CD4-positive, alpha-beta T cell treated with Interleukin-4 for 1 hour (primary cell): ENCODE results near the gene GPC6.

Experiments used
- DNase-seq, 2 donors: peaks; one replicate each; pipeline ENCODE4 v3.0.0-alpha.2; 2020 to 2022

The GPC6 gene

GRCh38 chr13:94344126-94344818 is 1117.7 kb downstream of the GPC6 start:
- DNase-seq = no peak

DNA sequence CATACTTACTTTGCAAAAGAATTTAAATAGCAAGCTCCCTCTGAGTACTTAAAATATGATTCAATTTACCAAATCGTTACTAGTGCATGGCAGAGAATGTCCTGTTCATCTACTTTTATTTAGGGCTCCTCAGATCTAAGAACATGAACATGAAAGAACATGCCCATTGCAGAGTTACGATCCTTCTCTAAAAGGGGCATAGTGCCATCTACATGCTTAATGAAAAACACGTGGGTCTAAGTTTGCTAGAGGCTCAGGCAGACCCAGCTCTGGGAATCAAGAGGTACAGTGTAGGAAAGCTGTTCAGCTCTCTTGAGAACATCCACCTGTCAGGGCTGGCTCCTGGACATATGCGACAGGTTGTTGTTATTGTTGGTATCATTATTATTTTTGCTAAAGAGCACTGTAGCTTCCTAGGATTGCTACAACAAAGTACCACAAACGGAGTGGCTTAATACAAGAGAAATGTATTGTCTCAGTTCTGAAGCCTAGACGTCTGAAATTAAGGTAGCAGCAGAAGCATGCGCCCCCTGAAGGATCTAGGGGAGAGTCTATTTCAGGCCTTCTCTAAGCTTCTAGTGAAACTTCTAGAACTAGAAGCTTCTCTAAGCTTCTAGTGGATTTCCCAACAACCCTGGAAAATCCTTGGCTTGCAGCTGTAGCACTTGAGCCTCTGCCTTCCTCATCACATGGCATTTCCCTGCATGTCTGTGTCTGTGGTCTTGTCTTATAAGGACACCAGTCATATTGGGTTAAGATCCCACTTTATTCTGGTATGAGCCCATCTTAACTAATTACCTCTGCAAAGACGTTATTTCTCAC is 1119.0 kb downstream of the GPC6 start:
- DNase-seq = peak in 1 of 2 donors; percentile 54

GRCh38 chr13:94346261-94347019 is 1119.8 kb downstream of the GPC6 start:
- DNase-seq = no peak

DNA sequence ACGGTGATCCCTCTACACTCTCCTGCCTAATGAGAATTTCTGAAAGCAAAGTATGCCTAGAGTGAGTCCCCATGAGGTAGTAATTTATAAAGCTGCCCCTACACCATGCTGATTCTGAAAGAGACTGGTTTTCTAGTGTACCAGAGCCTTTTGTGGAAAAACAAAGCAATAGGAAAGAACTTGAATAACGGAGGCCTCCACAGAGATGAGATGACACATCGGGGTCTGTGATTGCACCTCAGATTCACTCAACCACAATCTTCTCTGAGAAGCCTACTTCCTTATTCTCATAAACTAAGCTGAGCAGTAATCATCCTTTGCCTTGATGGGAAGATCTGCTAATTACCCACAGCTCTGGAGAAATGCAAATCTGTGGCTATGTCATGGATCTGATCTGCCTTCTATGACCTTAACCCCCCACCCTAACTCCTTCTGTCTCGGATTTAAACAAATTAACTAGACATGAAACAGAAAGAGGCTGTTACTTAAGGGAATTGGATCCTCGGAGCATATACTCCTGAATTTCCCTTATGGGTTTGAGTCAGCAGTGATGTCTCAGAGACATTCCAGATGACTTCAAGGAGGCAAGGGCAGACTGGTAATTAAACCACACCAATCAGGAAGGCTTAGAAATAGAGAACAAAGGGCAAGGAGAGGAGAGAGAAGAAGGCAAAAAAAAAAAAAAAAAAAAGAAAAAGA is 1124.8 kb downstream of the GPC6 start:
- DNase-seq = no peak

DNA sequence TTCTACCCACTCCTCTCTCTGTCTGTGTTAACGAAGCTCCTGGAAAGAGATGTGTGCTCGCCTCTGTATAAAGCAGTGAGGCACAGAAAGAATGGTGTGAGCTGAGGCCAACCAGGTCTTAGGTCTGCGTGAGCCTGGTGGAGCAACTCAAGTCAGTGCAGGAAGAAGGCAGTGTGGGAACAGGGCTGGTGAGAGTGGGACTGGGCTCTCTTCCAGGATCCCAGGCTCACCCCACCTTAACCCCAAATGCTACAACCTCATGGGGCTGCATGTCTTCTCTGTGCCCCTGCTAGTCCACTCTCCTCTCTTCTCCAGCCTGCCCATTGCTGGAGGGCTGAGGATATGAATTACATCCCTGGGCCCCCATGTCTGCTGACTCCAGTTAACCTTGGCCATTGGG is 1125.5 kb downstream of the GPC6 start:
- DNase-seq = no peak

DNA sequence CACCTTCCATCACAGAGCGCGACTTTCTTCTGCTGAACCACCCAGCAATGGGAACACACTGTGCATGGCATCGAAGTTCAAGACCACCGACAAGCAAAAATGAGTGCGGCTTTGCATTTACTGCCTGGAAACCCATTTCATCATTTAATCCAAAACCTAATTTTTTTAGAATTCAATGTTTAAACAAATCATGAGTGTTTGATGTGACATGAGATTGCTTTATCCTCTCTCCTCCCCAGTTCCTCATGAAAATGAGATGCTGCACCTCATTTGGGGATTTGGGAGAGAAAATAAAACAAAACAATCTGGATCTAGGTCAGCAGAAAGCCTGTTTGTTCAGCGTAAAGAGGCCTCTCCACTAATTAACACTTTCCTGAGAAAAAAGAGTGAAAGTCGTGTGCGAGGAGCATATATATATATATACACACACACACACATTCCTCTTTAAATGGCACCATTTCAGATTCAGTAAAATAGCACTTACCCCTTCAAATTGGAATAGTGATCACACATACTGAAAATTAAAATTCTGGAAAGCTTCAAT is 1126.6 kb downstream of the GPC6 start:
- DNase-seq = no peak

- DNase-seq = no peak
Observed at GRCh38 chr13:94359875-94360274, 1133.3 kb downstream of the GPC6 start.

- peak; percentile 71 to 76 for DNase-seq
Observed at GRCh38 chr13:94362411-94362909, 1135.9 kb downstream of the GPC6 start.

DNA sequence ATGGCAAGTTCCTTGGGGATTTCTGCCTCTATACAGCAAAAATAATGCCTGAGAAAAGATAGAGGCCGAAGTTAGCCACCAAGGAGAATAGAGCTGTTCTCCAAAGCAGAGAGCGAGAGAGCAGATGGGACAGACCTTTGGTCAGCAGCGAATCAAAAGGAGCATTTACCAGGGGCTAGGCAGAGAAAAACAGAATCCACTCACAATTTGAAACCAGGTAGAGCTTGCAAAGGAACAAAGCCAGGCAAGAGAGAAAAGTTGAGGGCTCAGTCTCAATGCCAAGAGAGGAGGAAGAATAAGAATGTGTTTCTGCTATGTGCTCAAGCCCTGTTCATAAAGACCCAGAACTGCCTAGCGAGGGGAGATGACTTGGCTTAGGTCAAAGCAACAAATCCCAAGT is 1140.1 kb downstream of the GPC6 start:
- no peak for DNase-seq

DNA sequence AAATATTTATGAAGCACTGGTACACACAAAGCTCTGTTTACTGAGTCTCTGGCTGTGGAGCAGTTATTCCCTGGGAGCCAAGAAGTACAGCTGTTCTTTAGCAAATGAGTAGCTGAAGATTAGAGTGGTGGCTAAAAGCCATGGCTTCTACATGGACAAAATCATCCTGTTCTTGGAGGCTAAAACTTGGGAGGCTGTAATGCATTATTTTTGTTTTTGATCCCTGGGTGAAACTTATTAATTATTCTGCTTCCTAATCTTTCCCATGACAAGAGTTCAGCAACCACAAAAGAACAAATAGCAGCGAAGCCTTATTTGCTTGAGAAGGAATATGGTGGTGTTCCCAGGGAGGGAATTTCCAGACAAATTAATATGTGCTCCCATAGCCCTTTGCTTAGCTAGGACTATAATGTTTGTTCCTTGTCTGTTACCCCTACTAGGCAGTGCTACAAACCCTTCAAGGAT is 1143.4 kb downstream of the GPC6 start:
- no peak for DNase-seq

DNA sequence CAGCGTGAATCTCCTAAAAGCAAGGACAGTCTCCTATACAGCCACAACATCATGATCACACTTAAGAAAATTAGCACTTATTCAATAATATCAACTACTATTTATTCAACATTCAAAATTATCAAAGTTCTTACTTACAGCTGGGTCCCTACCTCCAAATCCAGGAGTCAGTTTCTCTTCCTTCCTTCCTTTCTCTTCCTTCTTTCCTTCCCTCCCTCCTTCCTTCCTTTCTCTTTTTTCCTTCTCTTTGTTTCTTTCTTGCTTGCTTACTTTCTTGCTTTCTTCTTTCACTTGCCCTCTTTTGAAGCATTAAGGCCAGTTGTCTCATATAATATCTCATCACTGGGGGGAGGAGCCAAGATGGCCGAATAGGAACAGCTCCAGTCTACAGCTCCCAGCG is 1145.2 kb downstream of the GPC6 start:
- no peak for DNase-seq

DNA sequence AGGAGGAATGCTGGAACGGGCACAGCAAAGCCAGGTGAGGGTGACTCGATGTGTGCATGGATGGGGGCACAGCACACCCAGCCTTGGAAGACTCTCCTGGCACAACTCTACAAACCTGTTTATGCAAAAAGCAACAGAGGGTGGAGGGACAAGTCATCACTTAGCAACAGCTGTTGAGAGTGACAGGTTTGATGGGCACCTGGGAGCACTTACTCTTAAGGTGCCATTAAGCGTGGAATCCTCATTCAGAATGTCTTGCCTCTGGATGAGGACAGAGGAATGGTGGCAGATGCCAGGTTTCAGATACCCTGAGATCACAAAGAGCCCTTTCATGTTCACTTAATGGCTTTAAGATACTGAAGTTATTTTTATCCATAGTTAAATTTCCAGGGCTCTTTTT is 1155.9 kb downstream of the GPC6 start:
- DNase-seq = no peak

DNA sequence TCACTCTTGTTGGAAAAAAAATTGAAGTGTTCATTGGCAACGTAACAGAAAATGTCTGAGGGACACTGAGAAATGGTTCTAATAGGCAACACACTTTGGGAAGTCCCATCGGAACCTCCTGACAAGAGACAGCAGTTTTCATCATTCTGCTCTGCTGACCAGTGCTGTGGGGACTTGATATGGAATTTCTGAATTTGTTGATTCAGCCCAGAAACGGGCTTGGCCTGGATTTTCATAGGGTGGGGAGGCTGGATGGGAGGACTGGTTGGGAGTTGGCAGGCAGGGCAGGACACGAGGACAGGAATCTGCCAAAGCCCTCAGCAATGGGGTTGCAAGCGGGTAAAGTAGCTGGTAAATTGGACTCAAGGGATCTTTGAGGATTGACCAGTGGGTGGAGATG is 1156.4 kb downstream of the GPC6 start:
- DNase-seq = no peak

DNA sequence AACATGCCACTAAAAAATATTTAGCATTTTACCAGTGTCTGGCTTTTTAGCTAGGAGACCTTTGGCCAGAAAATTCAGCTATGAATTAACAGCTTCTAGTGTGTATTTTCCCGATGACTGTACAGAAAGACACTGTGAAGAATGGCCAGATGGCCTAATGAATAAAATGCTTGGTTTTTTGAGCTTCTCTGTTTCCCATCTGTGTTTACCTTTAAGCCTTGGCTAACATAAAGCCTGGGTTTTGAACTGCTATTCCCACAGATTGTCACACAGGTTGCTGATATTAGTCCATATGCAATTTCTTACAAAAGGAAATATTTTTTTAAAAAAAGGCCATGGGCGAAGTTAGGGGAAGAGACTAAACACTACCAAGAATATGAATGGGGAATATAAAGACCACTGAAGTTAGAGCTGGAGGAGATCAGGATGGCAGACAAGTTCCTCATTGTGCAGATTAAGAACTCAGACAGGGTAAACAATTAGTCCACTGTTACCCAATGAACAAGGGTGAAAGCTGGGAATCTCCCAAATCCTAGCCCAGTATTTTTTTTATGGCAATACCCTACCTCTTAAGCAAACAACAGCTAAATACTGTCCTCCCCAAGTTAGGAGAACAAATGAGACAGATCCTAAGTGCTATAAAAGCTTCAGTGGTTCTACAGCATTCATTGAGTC is 1157.8 kb downstream of the GPC6 start:
- no peak for DNase-seq

- no peak for DNase-seq
Observed at GRCh38 chr13:94387047-94387446, 1160.4 kb downstream of the GPC6 start.

- DNase-seq = no peak
Observed at GRCh38 chr13:94389604-94390351, 1163.2 kb downstream of the GPC6 start.

DNA sequence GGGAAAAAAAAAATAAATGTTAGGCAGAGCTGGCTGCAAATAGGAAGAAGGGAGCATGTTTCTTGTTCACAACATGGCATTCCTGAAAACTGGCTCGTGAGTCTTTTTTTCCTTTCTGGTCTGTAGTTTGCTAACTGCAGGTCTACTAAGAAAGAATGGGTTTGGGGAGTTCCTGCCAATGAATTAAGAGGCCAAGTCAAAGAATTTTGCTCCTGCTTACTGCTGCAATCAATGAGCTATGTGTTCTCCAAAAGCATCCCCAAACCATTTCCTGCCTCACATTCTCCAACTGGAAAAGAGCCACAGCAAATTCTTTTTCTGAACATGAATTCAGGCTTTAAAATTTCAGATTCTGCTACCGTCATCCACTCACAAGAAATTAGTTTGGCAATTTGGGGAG is 1164.3 kb downstream of the GPC6 start:
- DNase-seq = no peak

DNA sequence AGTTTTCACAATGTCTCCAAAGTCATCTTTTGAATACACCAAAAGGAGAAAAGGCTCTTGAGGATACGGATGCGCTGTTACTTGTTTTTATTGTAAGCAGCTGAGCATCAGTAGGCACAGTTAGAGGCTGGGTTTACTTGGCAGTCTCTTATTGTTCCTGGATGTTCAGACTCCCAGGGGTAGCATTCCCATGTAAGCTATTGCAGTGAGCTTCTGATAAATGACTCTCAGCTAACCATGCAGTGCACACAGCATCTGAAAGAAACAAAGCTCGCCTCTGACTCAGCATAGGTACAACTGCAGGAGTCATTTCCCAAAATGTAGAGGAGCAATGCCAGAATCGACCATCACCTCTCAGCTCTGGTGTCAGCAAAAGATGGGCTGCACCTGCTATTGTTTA is 1168.1 kb downstream of the GPC6 start:
- no peak for DNase-seq

DNA sequence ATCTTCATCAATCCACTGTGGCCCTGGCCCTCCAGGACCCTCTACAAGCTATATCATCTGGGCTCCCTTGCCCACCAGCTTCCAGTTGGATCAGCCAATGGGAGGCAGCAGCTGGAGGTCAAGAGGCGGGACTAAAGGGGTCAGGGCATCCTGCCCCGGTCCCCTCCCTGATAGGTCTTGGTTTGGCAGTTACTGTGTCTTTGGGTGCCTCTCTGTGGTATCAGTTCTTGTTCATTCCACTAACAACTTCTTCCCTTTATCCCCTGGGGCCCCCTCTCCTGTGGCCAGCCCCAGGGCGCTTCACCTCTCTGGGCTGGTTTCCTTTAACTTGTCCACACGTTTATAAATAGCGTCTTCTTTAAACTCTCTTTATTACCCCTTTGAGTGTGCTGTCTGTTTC is 1169.3 kb downstream of the GPC6 start:
- DNase-seq = no peak

- no peak for DNase-seq
Observed at GRCh38 chr13:94399812-94400211, 1173.2 kb downstream of the GPC6 start.

GRCh38 chr13:94400874-94401273 is 1174.3 kb downstream of the GPC6 start:
- DNase-seq = no peak
